Embryonic facial prominence (tissue), 1 donor: ENCODE measurements around the gene DHX35.

Experiments used
- DNase-seq: peaks from one replicate; pipeline ENCODE4 v3.0.0-alpha.2; 2016; ENCODE audit errors: extremely low spot score

The DHX35 gene

GRCh38 chr20:38962044-38962927 lies at the start of gene DHX35:
TSS of gene DHX35 (plus strand) at chr20:38962344. CDS start at chr20:38962368, 24 bp downstream.
- peak; percentile 96 for DNase-seq

GRCh38 chr20:38915355-38915754 lies 46.8 kb upstream of the DHX35 start:
- DNase-seq, result no peak

- no peak for DNase-seq
Measured at GRCh38 chr20:38917657-38918056, 44.5 kb upstream of the DHX35 start.

GRCh38 chr20:38918172-38918571 lies 44.0 kb upstream of the DHX35 start:
- DNase-seq, result no peak

- DNase-seq, result no peak
Measured at GRCh38 chr20:38919683-38920082, 42.5 kb upstream of the DHX35 start.

GRCh38 chr20:38920411-38920810 lies 41.7 kb upstream of the DHX35 start:
- no peak for DNase-seq

GRCh38 chr20:38920851-38921250 lies 41.3 kb upstream of the DHX35 start:
- DNase-seq, result no peak

- no peak for DNase-seq
Measured at GRCh38 chr20:38924718-38925117, 37.4 kb upstream of the DHX35 start.

GRCh38 chr20:38926142-38926933 lies 35.8 kb upstream of the DHX35 start, which contains the start of gene FAM83D:
TSS of gene FAM83D (plus strand) at chr20:38926417. CDS start at chr20:38926443, 26 bp downstream.
- DNase-seq, result peak; percentile 86

- no peak for DNase-seq
Measured at GRCh38 chr20:38926934-38927616, 35.1 kb upstream of the DHX35 start.

- DNase-seq, result no peak
Measured at GRCh38 chr20:38927902-38928578, 34.1 kb upstream of the DHX35 start.

GRCh38 chr20:38930242-38930569 lies 31.9 kb upstream of the DHX35 start:
- no peak for DNase-seq

- DNase-seq, result no peak
Measured at GRCh38 chr20:38931984-38932383, 30.2 kb upstream of the DHX35 start.

- DNase-seq, result no peak
Measured at GRCh38 chr20:38932457-38933120, 29.6 kb upstream of the DHX35 start.

- no peak for DNase-seq
Measured at GRCh38 chr20:38934530-38934929, 27.6 kb upstream of the DHX35 start.

GRCh38 chr20:38935285-38935684 lies 26.9 kb upstream of the DHX35 start:
- no peak for DNase-seq

- no peak for DNase-seq
Measured at GRCh38 chr20:38935967-38936407, 26.2 kb upstream of the DHX35 start.

- no peak for DNase-seq
Measured at GRCh38 chr20:38937000-38937399, 25.1 kb upstream of the DHX35 start.

GRCh38 chr20:38937978-38938473 lies 24.1 kb upstream of the DHX35 start:
- DNase-seq, result no peak

- DNase-seq, result no peak
Measured at GRCh38 chr20:38939686-38940085, 22.5 kb upstream of the DHX35 start.

- no peak for DNase-seq
Measured at GRCh38 chr20:38940644-38941043, 21.5 kb upstream of the DHX35 start.
